GM21367 (cell line): ENCODE measurements around the gene MYCL.

Experiments
- ATAC-seq: cut with Tn5 transposase; IDR thresholded peaks from one replicate; pipeline ENCODE4 v1.9.1; 2021; ENCODE audit not compliant: unreplicated experiment

MYCL gene

DNA sequence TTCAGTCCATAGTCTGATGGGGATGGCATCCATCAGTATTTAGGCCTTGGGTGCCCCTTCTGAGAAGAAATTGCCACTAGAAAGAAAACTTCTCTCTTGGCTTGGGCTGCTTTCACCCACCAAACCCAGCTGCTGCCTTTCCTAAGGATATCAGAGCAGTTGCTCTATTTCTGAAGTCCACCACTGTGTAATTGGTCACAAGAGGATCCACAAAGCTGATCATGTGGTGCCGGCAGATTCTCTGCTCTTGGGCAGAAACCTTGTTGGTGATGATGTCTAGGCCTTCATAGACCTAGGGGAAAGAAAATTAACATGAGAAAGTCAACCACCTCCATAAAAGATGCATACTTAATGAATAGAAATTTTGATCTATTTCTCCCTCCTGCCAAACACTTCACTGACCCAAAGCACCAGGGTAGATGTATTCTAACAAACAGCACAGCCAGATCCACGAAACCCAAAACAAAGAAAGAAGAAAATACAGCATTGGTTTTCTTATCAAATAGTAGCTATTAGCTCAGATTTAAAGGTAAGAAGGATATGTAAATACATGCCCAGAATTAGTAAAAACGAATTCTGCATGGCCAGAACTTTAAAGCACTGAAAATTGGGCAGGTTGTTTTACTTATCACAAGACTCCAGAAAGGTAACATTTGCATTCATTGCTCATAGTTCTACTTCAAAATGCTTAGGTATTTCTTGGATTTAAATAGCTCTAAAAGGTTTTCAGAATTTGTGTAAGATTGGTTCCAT, 44.4 kb downstream of the MYCL start:
- ATAC-seq, result no peak

DNA sequence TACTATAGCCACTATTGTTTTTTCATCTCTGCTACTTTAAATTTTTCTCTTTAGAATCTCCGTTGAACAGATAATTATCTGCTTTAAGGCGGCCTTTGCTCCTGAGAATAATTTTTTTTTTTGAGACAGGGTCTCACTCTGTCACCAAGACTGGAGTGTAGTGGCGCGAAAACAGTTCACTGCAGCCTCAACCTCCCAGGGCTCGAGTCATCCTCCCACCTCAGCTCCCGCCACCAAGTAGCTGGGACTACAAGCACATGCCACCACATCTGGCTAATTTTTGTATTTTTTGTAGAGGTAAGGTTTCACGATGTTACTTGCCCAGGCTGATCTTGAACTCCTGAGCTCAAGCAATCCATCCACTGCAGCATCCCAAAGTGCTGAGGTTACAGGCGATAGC, 47.0 kb downstream of the MYCL start:
- ATAC-seq, result no peak

DNA sequence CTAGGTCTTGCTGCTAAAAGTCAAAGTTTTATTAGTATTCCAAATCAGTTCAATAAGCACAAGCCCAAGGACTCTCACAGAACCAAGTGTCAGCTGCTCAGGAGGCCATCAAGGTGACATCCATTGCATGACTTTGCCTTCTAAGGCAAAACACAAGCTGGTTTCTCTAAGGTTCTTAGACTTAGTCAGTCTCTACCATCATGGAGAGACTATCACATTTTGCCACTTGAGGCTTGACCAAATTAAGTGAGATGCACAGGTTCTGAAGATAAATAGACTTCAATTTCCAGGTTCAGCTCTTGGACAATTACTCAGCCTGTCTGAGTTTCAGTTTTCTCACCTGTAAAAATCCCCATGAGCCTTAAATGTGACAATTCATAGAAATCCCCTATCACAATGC, 47.4 kb downstream of the MYCL start:
- ATAC-seq, result no peak

DNA sequence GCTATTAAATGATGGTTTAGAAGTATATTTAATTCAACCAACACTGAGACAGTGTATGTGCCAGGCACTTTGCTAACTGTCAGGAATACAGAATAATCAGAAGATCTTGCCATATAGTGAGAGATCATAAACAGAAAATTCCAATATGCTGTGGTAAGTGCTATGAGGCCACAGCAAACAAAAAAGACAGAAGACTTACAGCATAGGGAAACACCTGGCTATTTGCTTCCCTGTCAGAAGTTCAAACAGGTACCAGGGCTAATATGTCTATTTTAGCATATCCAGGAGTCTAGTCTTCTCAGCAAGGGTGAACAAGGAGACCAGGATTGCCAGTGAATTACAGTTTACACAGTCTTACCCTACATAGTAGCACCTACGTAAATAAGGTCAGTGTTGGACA, 48.8 kb downstream of the MYCL start:
- ATAC-seq, result no peak

DNA sequence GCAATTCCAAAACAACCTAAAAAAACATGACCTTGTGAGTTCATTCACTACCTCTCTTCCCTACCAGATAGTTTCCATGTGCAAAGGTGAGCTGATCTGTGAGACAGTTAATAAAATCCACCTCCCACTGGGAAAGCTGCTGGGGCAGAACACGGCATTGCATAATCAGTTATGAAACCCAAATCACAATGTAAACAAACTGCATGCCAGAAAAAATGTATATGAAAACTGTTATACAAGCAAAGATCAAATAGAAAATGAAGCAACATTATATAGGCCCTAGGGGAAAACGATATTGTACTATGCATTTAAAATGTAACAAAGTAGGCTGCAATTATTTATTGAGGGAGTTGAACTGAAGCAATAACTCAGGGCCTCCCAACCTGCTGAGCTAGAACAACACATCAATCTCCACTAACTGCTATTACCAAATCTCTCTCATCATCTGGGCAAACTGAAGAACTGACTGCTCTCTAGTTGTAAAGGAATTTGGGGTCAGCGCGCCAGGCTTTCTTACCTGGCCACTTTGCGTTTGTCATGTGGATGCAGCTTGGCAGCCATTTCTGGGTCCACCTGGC, 49.4 kb downstream of the MYCL start:
- no peak for ATAC-seq

DNA sequence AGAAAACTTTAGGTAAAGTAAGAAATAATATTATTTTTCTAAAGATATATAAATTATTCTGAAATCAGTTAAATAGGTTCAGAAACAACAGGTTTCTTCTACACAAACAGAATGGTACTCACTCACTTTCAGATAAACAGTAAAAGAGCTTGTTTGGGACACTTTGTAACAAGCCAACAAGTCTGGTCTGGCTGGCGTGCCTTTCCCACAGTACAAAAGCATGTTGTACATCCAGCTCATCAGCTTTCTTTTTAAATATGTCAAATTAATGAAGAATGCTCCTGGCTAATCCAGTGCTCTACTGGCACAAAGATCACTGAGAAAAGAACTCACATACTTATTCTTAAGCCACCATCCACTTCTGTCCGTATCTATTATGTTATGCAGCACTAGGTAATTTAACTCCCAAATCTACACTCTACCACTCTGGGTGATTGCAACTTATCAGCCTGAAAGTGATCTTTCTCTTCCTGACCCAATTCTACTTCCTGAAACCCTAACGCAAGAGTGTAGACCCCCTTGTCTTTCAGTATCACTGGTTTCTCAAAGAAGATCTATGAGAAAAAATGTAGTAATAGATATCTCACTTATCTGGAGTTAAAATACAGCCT, 51.0 kb downstream of the MYCL start:
- ATAC-seq, result no peak

DNA sequence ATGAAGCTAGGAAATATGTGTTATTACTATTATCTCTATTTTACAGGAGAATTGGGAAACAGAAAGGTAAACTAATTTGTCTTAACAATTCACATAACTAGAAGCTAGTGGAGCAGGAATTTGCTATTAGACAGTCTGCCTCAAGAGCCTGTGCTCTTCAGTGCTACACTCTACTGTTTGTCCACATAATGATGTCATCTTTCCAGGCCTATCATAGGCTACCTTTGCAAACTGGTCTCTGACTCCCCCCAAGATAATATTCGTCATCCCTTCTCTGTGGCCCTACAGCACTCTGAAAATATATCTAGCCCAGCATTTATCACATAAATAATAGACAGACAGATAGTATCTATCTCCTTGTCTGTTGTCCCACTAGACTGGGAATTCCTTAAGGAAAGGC, 52.5 kb downstream of the MYCL start:
- no peak for ATAC-seq

DNA sequence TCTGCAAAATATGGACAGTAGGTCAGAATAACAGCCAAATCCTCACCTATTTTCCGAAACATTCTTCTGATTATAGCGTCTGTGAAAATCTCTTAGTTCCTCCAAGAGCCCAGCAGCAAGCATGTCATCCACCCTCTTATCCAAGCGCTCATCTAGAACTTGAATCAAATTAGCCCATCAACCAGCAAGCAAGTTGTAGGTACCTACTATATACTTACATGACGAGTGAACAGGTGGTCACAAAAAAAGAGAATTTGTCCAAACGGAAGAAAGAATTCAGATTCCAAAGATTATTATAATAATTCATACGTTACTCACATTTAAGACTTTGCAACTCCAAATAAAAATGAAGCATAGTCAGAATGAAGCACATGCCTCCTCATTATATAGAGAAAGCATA, 53.8 kb downstream of the MYCL start:
- ATAC-seq, result no peak

DNA sequence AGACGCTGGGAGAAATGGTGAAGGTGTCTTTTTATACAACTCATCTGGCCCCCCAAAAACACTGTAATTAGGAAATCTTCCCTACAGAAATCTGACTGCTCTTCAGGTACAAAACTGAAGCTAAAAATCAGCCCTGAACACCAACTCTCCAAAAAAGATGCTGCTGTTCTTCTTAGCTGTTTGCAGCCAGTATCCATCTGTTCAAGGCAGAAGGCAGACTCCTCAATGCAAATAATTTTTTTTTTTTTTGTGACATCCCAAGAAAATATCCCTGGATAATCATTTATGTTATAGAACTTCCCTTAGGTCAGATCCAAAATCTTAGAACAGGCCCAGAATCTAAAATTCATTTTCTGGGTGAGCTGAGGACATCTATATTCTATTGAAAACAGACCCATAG, 54.9 kb downstream of the MYCL start:
- no peak for ATAC-seq

DNA sequence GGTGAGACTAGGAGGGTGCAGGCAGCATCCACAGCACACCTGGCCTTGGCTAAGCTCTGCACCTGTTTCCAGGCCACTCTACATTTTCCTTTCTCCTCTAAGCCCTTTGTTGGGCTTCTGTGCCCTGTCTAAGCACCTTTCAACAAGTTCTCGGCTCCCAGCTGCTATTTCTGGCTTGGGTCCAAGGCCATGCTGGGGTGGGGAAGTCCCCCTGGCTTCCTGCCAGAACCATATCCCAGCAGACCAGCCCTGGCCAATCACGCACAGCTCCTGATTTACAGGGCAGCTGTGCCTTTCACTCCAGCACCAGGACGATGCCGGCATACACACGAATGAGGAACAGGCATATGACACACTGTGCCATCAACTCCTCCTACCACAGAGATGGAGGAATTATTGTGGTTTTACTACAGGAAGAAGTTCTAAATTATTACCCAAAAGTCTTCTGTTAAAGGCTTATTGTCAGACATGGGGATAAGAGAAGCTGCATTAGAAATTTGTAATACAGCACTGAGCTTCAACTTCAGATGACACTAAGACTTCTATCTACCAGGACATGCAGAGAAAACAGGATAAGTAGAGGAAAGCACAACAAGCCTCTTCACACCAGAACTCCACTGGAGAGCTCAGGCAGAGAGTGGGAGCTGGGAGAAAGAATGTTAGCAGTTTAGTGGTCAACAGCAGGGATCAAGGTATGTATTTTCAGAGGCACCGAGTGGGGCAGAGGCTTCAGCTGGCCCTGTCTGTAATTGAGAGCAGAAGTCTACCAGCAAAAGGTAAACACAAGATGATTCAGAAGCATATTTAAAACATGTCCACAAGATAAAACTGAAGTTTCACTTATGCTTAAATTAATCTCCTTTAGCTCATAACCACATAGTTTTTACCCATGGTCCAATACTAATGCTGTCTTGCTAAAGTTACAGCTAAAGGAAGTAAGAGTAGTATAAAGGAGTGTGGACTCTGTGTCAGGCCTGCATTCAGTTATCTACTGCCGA, 55.8 kb downstream of the MYCL start:
- ATAC-seq, result peak; percentile 46
